IMR-90 (cell line): ENCODE data around the gene RNASE3.
"Not testable (repeated sequence)": the region's sequence is repeated elsewhere in the genome, so short reads cannot be mapped to it uniquely, and the experiment has no call there.

Experiments used
- CEBPB ChIP-seq: IDR thresholded peaks from 2 replicates; pipeline ENCODE4 v1.6.1; 2012; ENCODE audit warnings: low read depth, low read length, improper control_type of control experiment
- CHD1 ChIP-seq: IDR thresholded peaks from 2 replicates; pipeline ENCODE4 v1.6.1; 2012; ENCODE audit warnings: low read depth, low read length, improper control_type of control experiment
- CTCF ChIP-seq: conservative IDR thresholded peaks from 2 replicates; pipeline ENCODE4 v1.5.1; 2012; ENCODE audit warnings: mild to moderate bottlenecking, low read depth, low read length, improper control_type of control experiment
- MXI1 ChIP-seq: IDR thresholded peaks from 2 replicates; pipeline ENCODE4 v1.6.1; 2012; ENCODE audit warnings: low read depth, mild to moderate bottlenecking, low read length, moderate library complexity, borderline replicate concordance
- POLR2A ChIP-seq: IDR thresholded peaks from 2 replicates; pipeline ENCODE4 v1.6.1; 2012; ENCODE audit warnings: mild to moderate bottlenecking, low read depth, low read length
- RFX5 ChIP-seq: IDR thresholded peaks from 2 replicates; pipeline ENCODE4 v1.8.0; 2012; ENCODE audit warnings: low read depth, mild to moderate bottlenecking, low read length, moderate library complexity
- SMC3 ChIP-seq: fragments of 150-350 bp; IDR thresholded peaks from 2 replicates; pipeline ENCODE4 v1.6.1; 2016; ENCODE audit warnings: low read depth, mild to moderate bottlenecking, antibody characterized with exemption, low read length, moderate library complexity
- USF2 ChIP-seq: fragments of 150-350 bp; IDR thresholded peaks from 2 replicates; pipeline ENCODE4 v1.6.1; 2017; ENCODE audit warnings: mild to moderate bottlenecking, antibody characterized with exemption, low read length, low read depth

- TF ChIP-seq POLR2A, CTCF, USF2, RFX5, CEBPB, CHD1, MXI1, SMC3: not testable (repeated sequence)
Observed at GRCh38 chr14:20895322-20895721, 4.1 kb downstream of the RNASE3 start.
